H9 (cell line): ENCODE data around the gene KL. TPM values are rescaled to one million over a fixed set of nuclear protein-coding genes. Genes with fewer than 3 reads are reported as not detected.
A peak's percentile ranks its signal among the peaks of the same experiment; 100 is the strongest.

Experiments
- DNase-seq: peaks from one replicate; pipeline ENCODE4 v3.0.0-alpha.2; 2017
- H2AFZ ChIP-seq: one replicate; pipeline ENCODE4 v1.6.1; 2013; ENCODE audit warnings: mild to moderate bottlenecking, low read length, control low read depth, moderate library complexity
- H2AK5ac ChIP-seq: 2 replicates; pipeline ENCODE4 v1.6.1; 2013; ENCODE audit warnings: low read length, control low read depth, mixed read lengths; ENCODE audit not compliant: insufficient read length
- H2BK120ac ChIP-seq: one replicate; pipeline ENCODE4 v1.6.1; 2013; ENCODE audit warnings: low read depth, mild to moderate bottlenecking, low read length, control low read depth, inconsistent platforms; ENCODE audit not compliant: poor library complexity, severe bottlenecking
- H2BK12ac ChIP-seq: 2 replicates; pipeline ENCODE4 v1.6.1; 2013; ENCODE audit warnings: low read length, control low read depth, mixed read lengths, low read depth; ENCODE audit not compliant: insufficient read length
- H2BK15ac ChIP-seq: 2 replicates; pipeline ENCODE4 v1.6.1; 2013; ENCODE audit warnings: low read depth, low read length, control low read depth
- H2BK20ac ChIP-seq: one replicate; pipeline ENCODE4 v1.6.1; 2013; ENCODE audit warnings: low read depth, mild to moderate bottlenecking, low read length, control low read depth, inconsistent platforms; ENCODE audit not compliant: poor library complexity, severe bottlenecking
- H2BK5ac ChIP-seq: 2 replicates; pipeline ENCODE4 v1.6.1; 2013; ENCODE audit warnings: low read length, control low read depth, mixed read lengths; ENCODE audit not compliant: insufficient read length
- H3K14ac ChIP-seq: 2 replicates; pipeline ENCODE4 v1.6.1; 2013; ENCODE audit warnings: low read length, control low read depth; ENCODE audit not compliant: insufficient read depth
- H3K18ac ChIP-seq: 2 replicates; pipeline ENCODE4 v1.6.1; 2013; ENCODE audit warnings: low read depth, mild to moderate bottlenecking, mixed read lengths, low read length, control low read depth; ENCODE audit not compliant: insufficient read length
- H3K23ac ChIP-seq: 2 replicates; pipeline ENCODE4 v1.6.1; 2013; ENCODE audit warnings: low read length, control low read depth, mixed read lengths, low read depth; ENCODE audit not compliant: insufficient read length
- H3K23me2 ChIP-seq: 2 replicates; pipeline ENCODE4 v1.6.1; 2013; ENCODE audit warnings: low read depth, mild to moderate bottlenecking, mixed read lengths, low read length, control low read depth; ENCODE audit not compliant: insufficient read length, poor library complexity, severe bottlenecking
- H3K27ac ChIP-seq: 2 replicates; pipeline ENCODE4 v1.5.1; 2013; ENCODE audit warnings: low read length, control low read depth, mixed read lengths, low read depth; ENCODE audit not compliant: insufficient read length
- H3K27me3 ChIP-seq: 2 replicates; pipeline ENCODE4 v1.6.1; 2013; ENCODE audit warnings: low read length, control low read depth, inconsistent platforms; ENCODE audit not compliant: insufficient read depth
- H3K4ac ChIP-seq: 2 replicates; pipeline ENCODE4 v1.6.1; 2013; ENCODE audit warnings: low read depth, mild to moderate bottlenecking, control low read depth, inconsistent platforms, low read length, moderate library complexity
- H3K4me1 ChIP-seq: 2 replicates; pipeline ENCODE4 v1.6.1; 2013; ENCODE audit warnings: low read length, control low read depth, inconsistent platforms; ENCODE audit not compliant: insufficient read depth
- H3K4me2 ChIP-seq: 2 replicates; pipeline ENCODE4 v1.6.1; 2013; ENCODE audit warnings: low read length, control low read depth, mixed read lengths; ENCODE audit not compliant: insufficient read length, insufficient read depth
- H3K56ac ChIP-seq: 2 replicates; pipeline ENCODE4 v1.6.1; 2013; ENCODE audit warnings: low read depth, mild to moderate bottlenecking, mixed read lengths, low read length, control low read depth; ENCODE audit not compliant: insufficient read length
- H3K79me1 ChIP-seq: 2 replicates; pipeline ENCODE4 v1.6.1; 2013; ENCODE audit warnings: low read depth, mild to moderate bottlenecking, moderate library complexity, low read length, control low read depth, inconsistent platforms; ENCODE audit not compliant: insufficient read depth, poor library complexity, severe bottlenecking
- H3K79me2 ChIP-seq: 2 replicates; pipeline ENCODE4 v1.6.1; 2013; ENCODE audit warnings: low read length, control low read depth, inconsistent platforms; ENCODE audit not compliant: insufficient read depth
- H3K9ac ChIP-seq: 2 replicates; pipeline ENCODE4 v1.6.1; 2013; ENCODE audit warnings: low read length, control low read depth, mixed read lengths; ENCODE audit not compliant: insufficient read length; ENCODE audit errors: extremely low read depth
- H3K9me3 ChIP-seq: one replicate; pipeline ENCODE4 v1.6.1; 2013; ENCODE audit warnings: low read depth, low read length, inconsistent platforms; ENCODE audit not compliant: control insufficient read depth
- H3T11ph ChIP-seq: one replicate; pipeline ENCODE4 v1.6.1; 2013; ENCODE audit warnings: mild to moderate bottlenecking, low read length, control low read depth, inconsistent platforms
- H4K20me1 ChIP-seq: one replicate; pipeline ENCODE4 v1.6.1; 2013; ENCODE audit not compliant: control insufficient read depth, insufficient read length, insufficient read depth
- H4K5ac ChIP-seq: 2 replicates; pipeline ENCODE4 v1.6.1; 2013; ENCODE audit warnings: low read depth, mild to moderate bottlenecking, mixed read lengths, low read length, control low read depth; ENCODE audit not compliant: insufficient read length
- H4K8ac ChIP-seq: replicated peaks from 2 replicates; pipeline ENCODE4 v1.6.1; 2013; ENCODE audit warnings: low read length, control low read depth, mixed read lengths, low read depth; ENCODE audit not compliant: insufficient read length
- H4K91ac ChIP-seq: 2 replicates; pipeline ENCODE4 v1.6.1; 2013; ENCODE audit warnings: low read depth, mild to moderate bottlenecking, moderate library complexity, mixed read lengths, low read length, control low read depth; ENCODE audit not compliant: insufficient read length
- H3K27ac Mint-ChIP-seq, 3 experiments: 2 replicates in 2 of 3; 3 replicates in 1 of 3; pipeline ENCODE4 v1.8.0; 2020 to 2021; ENCODE audit warnings: mixed read lengths in 3 of 3, mild to moderate bottlenecking in 1 of 3, moderate library complexity in 1 of 3
- H3K27me3 Mint-ChIP-seq: 2 replicates; pipeline ENCODE4 v1.8.0; 2021; ENCODE audit warnings: low read depth, mild to moderate bottlenecking, moderate library complexity, mixed read lengths
- H3K36me3 Mint-ChIP-seq, 3 experiments: 2 replicates in 2 of 3; 3 replicates in 1 of 3; pipeline ENCODE4 v1.8.0; 2020 to 2021; ENCODE audit warnings: low read depth in 3 of 3, mixed read lengths in 3 of 3; ENCODE audit not compliant: insufficient read depth in 1 of 3
- H3K4me1 Mint-ChIP-seq, 2 experiments: 2 replicates each; pipeline ENCODE4 v1.8.0; 2020; ENCODE audit warnings: mixed read lengths in 2 of 2
- H3K4me3 Mint-ChIP-seq, 2 experiments: 2 replicates in 1 of 2; 3 replicates in 1 of 2; pipeline ENCODE4 v1.8.0; 2020 to 2021; ENCODE audit warnings: mild to moderate bottlenecking in 2 of 2, mixed read lengths in 2 of 2, moderate library complexity in 1 of 2
- H3K9me3 Mint-ChIP-seq, 2 experiments: 2 replicates in 1 of 2; 3 replicates in 1 of 2; pipeline ENCODE4 v1.8.0; 2020; ENCODE audit warnings: mild to moderate bottlenecking in 2 of 2, mixed read lengths in 2 of 2, moderate library complexity in 1 of 2
- CTCF ChIP-seq: fragments of 200-600 bp; sonication (generic); conservative IDR thresholded peaks from 3 replicates; pipeline ENCODE4 v1.8.0; 2021; ENCODE audit warnings: antibody characterized with exemption, mild to moderate bottlenecking
- WGBS: extraction: QIAGEN DNeasy Blood & Tissue Kit; methylation state at CpG from one replicate; pipeline ENCODE4 v1.1.7; 2013; ENCODE audit warnings: missing lambda C conversion rate, low lambda C conversion rate, mixed read lengths; ENCODE audit not compliant: insufficient read length; ENCODE audit errors: extremely low coverage; 5-methylcytosine and 5-hydroxymethylcytosine counted together
- total RNA-seq: library from RNA; stranded (reverse); gene quantifications from 2 replicates; pipeline ENCODE4 v1.2.1, GENCODE V29; 2021

Gene KL
- total RNA-seq, 1 experiment from 2014 or later, result not detected

GRCh38 chr13:33015791-33016323, 366 bp upstream of the KL start:
- H3T11ph ChIP-seq, result no peak overlapping the region
- no peak for TF ChIP-seq CTCF
- no peak overlapping the region for H2BK5ac ChIP-seq
- H4K91ac ChIP-seq, result no peak overlapping the region
- H2BK20ac ChIP-seq, result no peak overlapping the region
- H3K18ac ChIP-seq, result no peak overlapping the region
- H3K27ac ChIP-seq, result no peak overlapping the region
- no peak overlapping the region for H3K4ac ChIP-seq
- H3K23me2 ChIP-seq, result peaks cover 14% of the 10 kb centered on the region
- H2BK12ac ChIP-seq, result no peak overlapping the region
- no peaks in the 10 kb centered on the region for H3K9me3 ChIP-seq
- no peaks in the 10 kb centered on the region for H3K79me2 ChIP-seq
- DNase-seq, result peak; percentile 44
- H2BK120ac ChIP-seq, result no peak overlapping the region
- no peak overlapping the region for H3K14ac ChIP-seq
- H3K9me3 Mint-ChIP-seq, result no peaks in the 10 kb centered on the region; a peak in 1 of 5 replicates
- H3K4me1 ChIP-seq, result no peaks in the 10 kb centered on the region
- H3K79me1 ChIP-seq, result no peaks in the 10 kb centered on the region
- no CpG with 5 or more reads among the region's 52 CpGs for WGBS
- H3K23ac ChIP-seq, result no peak overlapping the region
- H3K27me3 Mint-ChIP-seq, result peaks cover 84% of the 10 kb centered on the region
- no peak overlapping the region for H4K8ac ChIP-seq
- H3K4me3 Mint-ChIP-seq, result peak overlapping the region; percentile 44 to 71
- no peaks in the 10 kb centered on the region for H4K20me1 ChIP-seq
- no peak overlapping the region for H3K56ac ChIP-seq
- H2BK15ac ChIP-seq, result no peak overlapping the region
- H3K27ac Mint-ChIP-seq, result no peak overlapping the region
- no peak overlapping the region for H2AK5ac ChIP-seq
- no peak overlapping the region for H2AFZ ChIP-seq
- H3K4me2 ChIP-seq, result peak overlapping the region; percentile 28
- H3K27me3 ChIP-seq, result peaks cover 27% of the 10 kb centered on the region; the same call in 1 of the 2 replicates
- no peak overlapping the region for H4K5ac ChIP-seq
- H3K4me1 Mint-ChIP-seq, result peaks cover 13% of the 10 kb centered on the region in 2 experiments
- H3K36me3 Mint-ChIP-seq, result no peaks in the 10 kb centered on the region
- H3K9ac ChIP-seq, result no peak overlapping the region
